GM18951 (cell line): ENCODE results near the gene UCP3.

Experiments
- POLR2A ChIP-seq: IDR thresholded peaks from 4 replicates; pipeline ENCODE4 v1.6.1; 2011; ENCODE audit warnings: mild to moderate bottlenecking; ENCODE audit not compliant: insufficient read length, insufficient read depth; ENCODE audit errors: extremely low read depth
- in situ Hi-C: fragments of 300-500 bp; cut with MboI; formaldehyde crosslinking; loops from one replicate; pipeline ENCODE4 v1.12.0; 2022; ENCODE audit warnings: low sequenced_read_pairs, mixed read lengths, inconsistent platforms; ENCODE audit not compliant: unreplicated experiment

The UCP3 gene

DNA sequence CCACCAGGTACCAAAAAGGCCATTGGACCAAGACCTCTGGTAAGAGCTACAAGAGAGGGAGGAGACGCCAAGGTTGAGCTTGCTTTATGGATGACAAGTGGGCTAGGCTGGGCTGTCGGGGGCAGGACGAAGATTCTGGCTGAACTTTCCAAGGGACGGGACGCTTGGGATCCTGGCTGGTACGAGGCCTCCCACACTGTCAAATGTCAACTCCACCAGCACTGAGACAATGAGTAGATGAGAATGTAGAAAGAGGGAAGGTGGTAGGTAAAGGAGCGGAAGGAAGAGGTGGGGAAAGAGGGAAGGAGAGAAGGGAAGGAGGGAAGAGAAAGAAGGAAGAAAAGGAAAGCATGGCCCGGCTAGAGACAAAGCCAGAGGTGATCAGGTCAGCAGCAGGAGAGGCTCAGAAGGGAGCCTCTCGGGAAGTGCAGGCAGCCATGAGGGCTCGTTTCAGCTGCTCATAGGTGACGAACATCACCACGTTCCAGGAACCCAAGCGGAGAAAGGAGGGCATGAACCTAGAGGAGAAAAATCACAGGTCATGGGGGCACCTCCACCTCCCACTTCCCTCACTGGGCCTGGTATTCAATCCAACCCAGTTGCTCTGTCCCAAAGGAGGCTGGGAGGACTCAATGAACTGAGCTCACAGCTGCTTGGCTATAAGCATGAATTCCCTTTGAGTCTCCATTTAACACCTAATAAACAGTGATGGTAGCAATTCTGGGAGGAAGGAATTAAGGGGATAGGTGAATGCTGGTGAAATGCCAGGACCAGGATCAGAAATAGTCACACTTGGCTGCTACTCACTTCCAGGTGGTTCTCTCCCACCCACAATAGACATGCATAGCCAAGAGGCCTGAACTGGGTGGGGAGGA, 34.0 kb downstream of the UCP3 start:
- in situ Hi-C loops: no loop called here
- TF ChIP-seq POLR2A: no peak

DNA sequence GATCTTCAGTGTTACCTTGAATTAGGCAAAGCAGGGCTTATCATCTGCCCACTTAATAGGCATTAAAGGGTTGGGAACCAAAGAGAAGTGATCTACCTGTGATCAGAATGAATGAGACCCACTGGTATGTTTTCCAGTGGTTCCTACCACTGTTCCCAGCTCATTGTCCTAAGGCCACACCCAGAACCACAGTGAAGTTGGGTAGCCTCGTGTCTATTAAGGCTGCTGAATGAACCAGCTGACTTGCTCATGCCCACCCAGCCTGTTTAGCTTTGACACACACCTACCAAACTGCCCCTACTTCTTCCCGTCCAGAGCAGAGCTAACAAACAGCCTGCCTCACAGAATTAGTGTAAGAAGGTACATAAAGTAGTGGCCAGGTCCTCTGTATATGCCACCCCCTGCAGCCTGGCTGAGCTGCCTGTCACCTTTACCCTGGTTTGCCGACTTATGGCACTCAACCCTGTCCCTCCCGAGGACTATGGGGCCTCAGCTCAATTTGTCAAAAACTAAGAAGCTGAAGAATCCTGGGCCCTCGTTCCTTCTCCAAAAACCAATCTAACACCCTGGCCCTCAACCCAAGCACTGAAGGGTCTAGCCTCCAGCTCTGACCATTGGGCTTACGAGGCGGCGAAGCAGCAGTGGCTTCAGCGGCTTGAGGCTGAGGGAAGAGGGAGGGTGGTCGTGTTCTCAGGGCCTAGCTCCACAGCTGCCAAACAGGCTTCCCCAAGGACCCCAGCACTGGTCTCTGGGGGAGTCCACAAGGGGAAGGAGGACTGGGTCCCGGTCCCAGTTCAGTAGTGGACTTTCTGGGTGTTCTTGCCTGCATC, 36.0 kb downstream of the UCP3 start:
- TF ChIP-seq POLR2A: peak; percentile 5
- in situ Hi-C loops: no loop called here

DNA sequence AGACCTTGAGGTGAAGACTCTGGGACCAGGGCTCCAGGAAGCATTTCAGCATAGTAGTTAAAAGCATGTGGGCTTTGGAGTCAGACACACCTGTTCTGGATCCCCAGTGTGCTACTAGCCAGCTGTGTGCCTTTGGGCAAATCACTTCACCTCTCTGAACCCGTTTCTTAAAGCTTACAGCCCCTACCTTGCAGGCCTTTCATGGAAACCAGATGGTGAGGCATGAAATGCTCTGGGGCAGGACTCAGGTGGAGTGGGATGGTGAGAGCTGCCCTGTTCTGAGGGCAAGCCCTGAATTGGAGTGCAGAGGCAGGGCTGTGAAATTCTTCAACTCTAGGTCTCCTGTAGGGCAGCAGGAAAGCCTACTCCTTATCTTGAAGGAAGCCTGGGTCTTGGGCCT, 36.7 kb downstream of the UCP3 start:
- peak; percentile 12 for TF ChIP-seq POLR2A
- in situ Hi-C loops: no loop called here

DNA sequence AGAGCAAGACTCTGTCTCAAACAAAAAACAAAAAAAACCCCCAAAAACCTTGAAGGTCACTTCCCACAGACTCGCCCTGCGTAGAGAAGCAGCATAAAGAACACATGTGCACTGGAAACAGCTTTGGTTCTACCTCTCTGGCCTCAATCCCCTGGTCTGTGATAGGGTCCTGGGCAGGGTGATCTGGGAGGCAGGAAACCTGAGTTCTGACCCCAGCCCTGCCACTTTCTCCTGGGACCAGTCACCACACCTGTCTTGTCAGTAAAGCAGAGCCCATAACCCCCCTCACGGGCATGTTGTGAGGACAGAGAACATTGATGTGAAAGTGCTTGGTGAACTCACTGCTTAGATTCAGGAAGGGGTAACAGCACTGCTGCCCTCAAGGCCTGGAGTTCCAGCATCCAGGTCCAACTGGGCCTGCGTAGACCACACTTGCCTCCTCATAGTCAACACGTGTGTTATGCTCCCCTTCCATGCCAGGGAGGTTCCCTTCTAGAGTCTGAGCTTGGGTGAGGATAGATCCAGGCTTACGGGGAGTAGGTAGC, 37.6 kb downstream of the UCP3 start:
- in situ Hi-C loops: no loop called here
- peak; percentile 43 for TF ChIP-seq POLR2A

DNA sequence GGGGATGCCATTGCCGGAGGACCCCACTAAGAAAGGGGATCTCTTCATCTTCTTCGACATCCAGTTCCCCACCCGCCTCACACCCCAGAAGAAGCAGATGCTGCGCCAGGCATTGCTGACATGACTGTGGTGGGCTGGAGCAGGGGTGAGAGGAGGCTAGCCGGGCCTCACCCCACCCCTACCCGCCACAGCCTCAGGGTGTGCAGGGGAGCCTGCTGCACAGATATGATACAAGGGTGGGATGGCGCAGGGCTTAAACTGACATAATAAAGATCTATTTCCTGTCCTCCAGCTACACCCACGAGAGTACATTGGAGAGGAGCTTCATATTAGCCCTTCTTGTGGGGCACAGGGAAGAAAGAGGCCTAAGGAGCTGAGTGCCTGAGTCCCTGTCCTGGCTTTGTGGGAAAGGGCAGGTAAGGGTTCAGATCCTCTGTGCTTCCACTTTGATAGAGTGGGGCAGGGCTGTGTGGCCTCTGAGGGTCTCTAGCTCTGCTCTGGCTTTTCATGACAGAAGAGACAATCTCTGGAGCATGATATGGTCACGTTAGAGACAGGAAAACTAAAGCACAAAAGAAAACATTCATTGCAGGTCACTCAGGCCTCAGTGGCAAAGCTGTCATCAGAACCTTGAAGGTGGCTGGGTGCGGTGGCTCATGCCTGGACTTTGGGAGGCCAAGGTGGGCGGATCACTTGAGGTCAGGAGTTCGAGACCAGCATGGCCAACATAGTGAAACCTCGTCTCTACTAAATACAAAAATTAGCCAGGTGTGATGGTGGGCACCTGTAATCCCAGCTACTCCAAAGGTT, 38.7 kb downstream of the UCP3 start:
- in situ Hi-C loops: no loop called here
- TF ChIP-seq POLR2A: no peak

DNA sequence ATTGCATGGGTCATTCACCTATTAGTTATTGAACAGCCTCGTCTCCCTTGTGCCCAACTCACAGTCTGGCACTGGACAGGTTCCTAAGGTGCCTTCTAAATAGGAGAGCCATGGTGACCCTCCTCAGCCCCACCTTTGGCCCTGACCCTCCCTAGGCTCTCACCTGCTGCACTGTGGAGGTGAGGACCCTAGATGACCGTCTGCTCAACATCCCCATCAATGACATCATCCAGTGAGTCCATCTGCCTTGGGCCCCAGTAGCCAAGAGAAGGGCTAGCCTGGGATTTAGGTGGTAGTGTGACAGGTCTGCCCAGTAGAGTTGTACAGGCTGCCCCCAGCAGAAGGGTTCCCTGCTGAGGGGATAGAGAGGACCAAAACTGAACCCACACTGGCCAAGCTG, 39.8 kb downstream of the UCP3 start:
- no peak for TF ChIP-seq POLR2A
- in situ Hi-C loops: no loop called here

DNA sequence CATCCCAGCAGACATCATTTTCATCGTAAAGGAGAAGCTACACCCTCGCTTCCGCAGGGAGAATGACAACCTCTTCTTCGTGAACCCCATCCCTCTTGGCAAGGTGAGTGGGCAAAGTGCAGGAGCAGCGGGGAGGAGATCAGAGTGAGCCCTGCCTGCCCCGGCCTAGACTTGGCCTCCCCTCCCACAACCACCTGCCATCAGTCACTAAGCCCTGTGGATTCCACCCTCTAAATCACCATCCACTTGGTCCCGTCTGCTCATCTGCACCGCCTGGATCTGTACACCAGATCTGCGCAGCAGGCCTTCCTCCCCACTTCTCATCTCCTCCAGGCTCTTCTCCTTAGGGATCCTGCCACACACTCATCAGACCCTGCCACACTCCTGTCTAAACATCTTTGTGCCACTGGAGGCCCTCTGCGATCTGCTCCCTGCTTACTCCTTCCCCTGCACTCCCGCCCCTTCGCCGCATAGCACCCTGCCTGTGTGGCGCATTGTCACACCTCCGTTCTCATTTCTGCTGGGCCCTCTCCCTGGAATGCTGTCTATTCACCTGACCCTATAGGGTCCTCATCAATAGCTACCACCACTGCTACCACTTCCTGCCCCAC, 40.4 kb downstream of the UCP3 start:
- no peak for TF ChIP-seq POLR2A
- in situ Hi-C loops: no loop called here

DNA sequence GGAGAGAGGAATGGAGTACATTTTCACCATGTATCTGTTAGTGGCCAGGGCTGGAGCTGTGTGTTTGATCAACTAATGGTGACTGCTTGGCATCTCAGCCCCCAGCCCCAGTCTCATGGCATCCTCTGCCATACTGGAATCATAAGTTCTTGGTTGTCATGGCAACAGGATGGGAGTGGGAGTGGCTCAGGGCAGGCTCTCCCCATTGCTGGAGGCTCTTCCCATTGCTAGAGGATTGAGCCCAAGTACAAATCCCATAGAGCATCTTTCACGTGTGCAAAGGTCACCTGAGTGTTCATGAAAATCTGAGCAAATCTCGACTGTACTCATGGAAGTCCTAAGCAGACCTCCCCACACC, 43.1 kb downstream of the UCP3 start:
- TF ChIP-seq POLR2A: no peak
- in situ Hi-C loops: no loop called here

DNA sequence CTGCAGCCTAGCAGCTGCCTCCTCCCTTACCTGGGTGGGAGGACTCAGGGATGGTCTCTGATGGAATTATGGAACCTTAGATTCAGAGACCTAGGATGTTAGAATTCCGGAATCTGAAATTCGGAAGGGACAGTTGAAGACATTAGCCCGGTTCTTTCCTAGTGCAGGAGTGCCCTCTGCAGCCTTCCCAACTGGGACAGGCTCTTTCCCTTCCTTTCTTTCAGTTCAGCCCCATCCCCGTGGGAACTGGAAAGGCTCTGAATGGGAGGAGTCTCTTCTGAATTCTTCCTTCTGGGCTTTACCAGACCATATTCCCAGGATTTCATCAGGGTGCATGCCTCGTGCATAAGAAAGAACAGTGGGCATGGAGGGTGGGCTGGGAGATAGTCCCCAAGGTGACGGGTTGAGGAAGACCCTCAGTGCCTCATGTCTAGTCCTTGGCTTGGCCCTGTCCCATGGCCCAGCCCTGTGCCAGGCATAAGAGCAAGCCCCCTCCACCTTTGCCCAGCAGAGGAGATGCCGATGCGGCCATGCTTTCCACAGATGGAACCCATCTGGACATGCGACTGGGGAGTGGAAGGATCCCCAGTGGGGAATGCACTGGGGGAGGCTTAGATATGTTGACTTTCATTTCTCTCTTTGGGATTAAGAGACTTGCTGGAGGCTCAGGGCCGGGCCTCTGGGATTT, 43.7 kb downstream of the UCP3 start:
- in situ Hi-C loops: no loop called here
- no peak for TF ChIP-seq POLR2A

DNA sequence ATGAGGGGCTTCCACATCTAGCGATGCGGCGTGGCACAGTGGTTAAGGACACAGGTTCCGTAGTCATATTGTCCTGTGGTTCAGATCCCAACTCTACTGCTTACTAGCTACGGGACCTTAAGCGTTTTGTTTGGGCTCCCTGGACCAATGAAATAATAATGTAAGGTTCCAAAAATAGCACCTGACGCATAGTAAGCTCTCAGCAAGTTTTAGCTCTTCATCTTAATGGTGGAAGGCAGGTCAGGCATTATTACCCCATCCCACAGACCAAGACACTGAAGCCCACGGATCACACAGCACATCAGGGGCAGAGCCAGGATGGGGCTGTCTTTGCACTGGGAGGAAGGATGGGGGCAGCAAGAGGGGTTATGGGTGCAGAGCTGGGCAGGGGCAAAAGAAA, 45.0 kb downstream of the UCP3 start:
- no peak for TF ChIP-seq POLR2A
- in situ Hi-C loops: no loop called here

DNA sequence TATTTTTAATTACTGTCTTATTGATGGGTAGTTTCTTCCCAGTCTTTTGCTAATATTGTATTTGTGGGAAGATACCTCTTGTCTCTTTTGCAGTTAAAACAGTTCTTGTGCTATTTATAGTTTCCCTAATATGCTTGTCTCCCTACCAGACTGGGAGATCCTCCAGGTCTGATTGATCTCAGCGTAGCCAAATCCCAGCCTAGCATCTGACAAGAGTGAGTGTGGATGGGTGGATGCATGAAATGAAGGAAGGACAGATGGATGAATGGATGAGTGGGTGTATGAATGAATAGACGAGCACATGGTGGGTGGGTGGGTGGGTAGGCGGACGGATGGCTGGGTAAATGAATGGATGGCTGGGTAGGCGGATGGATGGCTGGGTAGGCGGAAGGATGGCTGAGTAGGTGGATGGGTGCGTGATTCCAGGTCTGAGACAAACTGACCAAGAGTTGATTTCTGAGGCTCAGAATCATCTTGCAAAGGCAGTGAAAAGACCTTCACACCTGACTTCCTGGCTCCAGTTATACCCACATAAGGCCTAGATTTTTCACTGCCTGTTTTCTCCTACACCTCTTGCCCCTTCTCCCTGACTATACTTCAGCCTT, 46.7 kb downstream of the UCP3 start:
- TF ChIP-seq POLR2A: no peak
- in situ Hi-C loops: no loop called here

DNA sequence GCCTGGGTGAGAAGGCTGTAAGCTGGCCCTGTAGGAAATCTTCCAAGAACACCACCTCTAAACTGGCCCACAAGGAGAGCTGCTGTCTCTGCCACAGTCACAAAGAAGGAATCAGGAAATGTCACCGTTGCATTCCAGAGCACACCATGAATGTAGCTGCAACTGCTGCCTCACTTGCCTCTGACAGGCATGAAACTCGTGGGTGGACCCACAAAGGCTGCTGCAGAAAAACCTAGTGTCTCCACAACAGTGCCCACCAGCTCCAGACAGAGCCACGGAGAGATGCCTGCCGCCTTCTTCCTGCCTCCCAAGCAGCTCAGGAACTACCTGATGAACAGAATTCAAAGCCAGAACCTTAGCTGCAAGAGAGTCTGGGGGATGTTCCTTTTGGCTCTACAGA, 47.6 kb downstream of the UCP3 start:
- TF ChIP-seq POLR2A: no peak
- in situ Hi-C loops: no loop called here
